Naive thymus-derived CD4-positive, alpha-beta T cell (primary cell): ENCODE results near the gene CARS2. TPM values are rescaled to one million over a fixed set of nuclear protein-coding genes. Genes with fewer than 3 reads are reported as not detected.
A peak's percentile ranks its signal among the peaks of the same experiment; 100 is the strongest.

Experiments
- ATAC-seq: fragments of 150-1000 bp; cut with Tn5 transposase; 2 replicates; pipeline ENCODE4 v1.10.0; 2021; ENCODE audit warnings: mild to moderate bottlenecking, moderate library complexity
- CTCF ChIA-PET: fragments of 350-600 bp; sonication (Branson Sonifier 250); formaldehyde crosslinking; loops from one replicate; lab custom pipeline; 2021; ENCODE audit warnings: antibody characterized with exemption; lab: Charles Lee
- POLR2A ChIA-PET: fragments of 350-600 bp; sonication (Branson Sonifier 250); formaldehyde crosslinking; loops from one replicate; lab custom pipeline; 2021; ENCODE audit warnings: antibody characterized with exemption, inconsistent platforms; lab: Charles Lee
- DNase-seq, 9 donors: peaks; one replicate each; pipeline versions ENCODE4 v3.0.0 to v3.0.0-alpha.2; 2020 to 2022; ENCODE audit warnings: mixed read lengths in 1 of 9
- H3K27ac ChIP-seq: one replicate; pipeline ENCODE4 v1.7.0; 2013; ENCODE audit warnings: mild to moderate bottlenecking, low read depth, low read length, moderate library complexity
- H3K27me3 ChIP-seq, 2 donors: one replicate each; pipeline ENCODE4 v1.7.0; 2013; ENCODE audit warnings: low read length in 2 of 2, mild to moderate bottlenecking in 2 of 2, moderate library complexity in 2 of 2; ENCODE audit not compliant: control insufficient read depth in 2 of 2, insufficient read depth in 2 of 2
- H3K36me3 ChIP-seq, 3 experiments: 1 replicate in 2 of 3; 2 replicates in 1 of 3; pipeline ENCODE4 v1.7.0; 2013; ENCODE audit warnings: low read length in 3 of 3, mild to moderate bottlenecking in 3 of 3, moderate library complexity in 1 of 3; ENCODE audit not compliant: insufficient read depth in 3 of 3, control insufficient read depth in 2 of 3
- H3K4me1 ChIP-seq, 2 donors: one replicate each; pipeline ENCODE4 v1.7.0; 2013; ENCODE audit warnings: low read length in 2 of 2, mild to moderate bottlenecking in 2 of 2, moderate library complexity in 1 of 2; ENCODE audit not compliant: control insufficient read depth in 2 of 2, insufficient read depth in 2 of 2
- H3K4me3 ChIP-seq: 2 replicates; pipeline ENCODE4 v1.7.0; 2013; ENCODE audit warnings: mild to moderate bottlenecking, low read length
- H3K9me3 ChIP-seq, 3 experiments: 1 replicate in 2 of 3; 2 replicates in 1 of 3; pipeline ENCODE4 v1.7.0; 2013; ENCODE audit warnings: low read length in 3 of 3; ENCODE audit not compliant: control insufficient read depth in 2 of 3
- H3K27ac Mint-ChIP-seq, 9 donors: one replicate each; pipeline ENCODE4 v1.8.0; 2020 to 2022; ENCODE audit warnings: mixed read lengths in 9 of 9, mild to moderate bottlenecking in 8 of 9, moderate library complexity in 5 of 9, inconsistent platforms in 2 of 9
- H3K27me3 Mint-ChIP-seq, 5 donors: one replicate each; pipeline ENCODE4 v1.8.0; 2021 to 2022; ENCODE audit warnings: mixed read lengths in 5 of 5, mild to moderate bottlenecking in 1 of 5
- H3K36me3 Mint-ChIP-seq, 5 donors: one replicate each; pipeline ENCODE4 v1.8.0; 2020 to 2022; ENCODE audit warnings: mixed read lengths in 5 of 5, mild to moderate bottlenecking in 3 of 5, inconsistent platforms in 1 of 5
- H3K4me1 Mint-ChIP-seq, 7 donors: one replicate each; pipeline ENCODE4 v1.8.0; 2020 to 2022; ENCODE audit warnings: mixed read lengths in 7 of 7, mild to moderate bottlenecking in 3 of 7, inconsistent platforms in 1 of 7
- H3K4me3 Mint-ChIP-seq, 10 donors: one replicate each; pipeline ENCODE4 v1.8.0; 2020 to 2022; ENCODE audit warnings: mild to moderate bottlenecking in 10 of 10, mixed read lengths in 10 of 10, moderate library complexity in 6 of 10, inconsistent platforms in 2 of 10
- H3K9me3 Mint-ChIP-seq, 11 donors: one replicate each; pipeline ENCODE4 v1.8.0; 2020 to 2022; ENCODE audit warnings: mixed read lengths in 11 of 11, mild to moderate bottlenecking in 4 of 11, inconsistent platforms in 1 of 11, moderate library complexity in 1 of 11
- intact Hi-C, 2 donors: fragments of 100-400 bp; cut with micrococcal nuclease; formaldehyde crosslinking; loops; one replicate each; pipeline ENCODE4 v1.15.1; 2023
- polyA plus RNA-seq, 2 donors: library from polyadenylated mRNA; unstranded; fragments of 300-500 nt; fragmentation: Illumina TruSeq; gene quantifications; one replicate each; pipeline ENCODE4 v1.2.3, GENCODE V29; 2021
- total RNA-seq, 6 experiments: library from RNA in 5 of 6; stranded (reverse) in 5 of 6; gene quantifications; 1 replicate in 5 of 6; 2 replicates in 1 of 6; pipeline ENCODE4 v1.2.3 and lab custom pipeline; 2021 to 2026

CARS2 gene
- total and polyA plus RNA-seq, 7 experiments from 2014 or later, result 28.6 to 106 (median 85.8) TPM

DNA sequence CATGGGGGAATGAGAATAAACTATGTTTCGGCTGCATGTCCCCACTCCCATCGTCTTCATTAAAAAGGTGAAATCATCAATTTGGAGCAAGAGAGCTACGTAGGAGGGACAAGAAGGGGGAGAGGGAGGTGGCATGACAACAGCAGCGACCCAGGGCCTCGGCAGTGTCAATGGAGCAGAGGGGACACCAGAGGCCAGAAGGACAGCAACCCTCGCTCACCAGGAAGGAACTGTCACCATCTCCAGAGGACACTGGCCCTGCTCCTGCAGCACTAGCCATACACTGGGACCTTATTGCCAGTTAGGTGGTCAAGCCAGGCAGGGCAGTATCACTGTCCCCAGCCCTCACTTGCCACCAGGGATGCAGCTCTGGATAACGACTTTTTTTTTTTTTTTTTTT lies 56.4 kb downstream of the CARS2 start:
- no peak overlapping the region for H3K4me3 Mint-ChIP-seq
- no peak for DNase-seq
- ChIA-PET CTCF (interaction anchor here (0.6 kb wide), 1 partner anchor 8 kb away, joined by 3 read pairs; no protein-coding TSS in a partner anchor), POLR2A (no interaction called here)
- Histone ChIP-seq H3K9me3 (no peaks in the 10 kb centered on the region), H3K4me3 (no peak overlapping the region), H3K36me3 (peaks cover 1 to 82% (median 5%) of the 10 kb centered on the region in 3 experiments), H3K27ac (no peak overlapping the region), H3K4me1 (no peaks in the 10 kb centered on the region), H3K27me3 (no peaks in the 10 kb centered on the region)
- no peak overlapping the region for H3K27ac Mint-ChIP-seq
- intact Hi-C loops, result no loop called here
- no peaks in the 10 kb centered on the region for H3K9me3 Mint-ChIP-seq
- no peaks in the 10 kb centered on the region for H3K27me3 Mint-ChIP-seq
- H3K4me1 Mint-ChIP-seq, result peaks cover 0 to 10% (median 0%) of the 10 kb centered on the region in 7 donors
- ATAC-seq, result no peak
- peaks cover 0 to 23% (median 3%) of the 10 kb centered on the region in 5 donors for H3K36me3 Mint-ChIP-seq

DNA sequence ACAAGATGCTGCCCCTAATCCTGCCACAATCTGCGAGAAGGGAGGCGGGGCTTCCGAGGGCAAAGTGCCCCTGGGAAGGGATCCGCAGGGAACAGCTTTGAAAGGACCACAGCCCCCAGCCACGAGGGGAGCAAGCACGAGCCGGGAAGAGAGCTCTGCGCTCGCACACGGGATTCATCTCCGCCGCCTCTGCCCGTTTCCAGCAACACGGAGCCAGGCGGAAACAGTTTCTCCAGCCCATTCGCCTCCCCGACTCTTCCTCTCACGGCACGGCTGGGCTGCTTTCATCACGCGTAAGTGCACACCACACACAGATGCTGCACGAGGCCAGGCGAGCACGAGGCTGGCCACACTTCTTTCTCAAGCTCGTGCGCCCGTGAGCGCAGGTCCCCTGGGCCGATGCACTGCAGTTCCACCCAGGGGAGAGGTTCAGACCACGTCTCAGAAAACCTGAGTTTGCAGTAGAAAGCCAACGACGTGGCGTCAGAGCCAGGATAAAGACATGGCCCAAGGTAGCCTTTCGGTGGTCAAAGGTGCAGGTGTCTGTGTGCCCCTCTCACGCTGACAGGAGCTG lies 57.0 kb downstream of the CARS2 start:
- Mint-ChIP-seq H3K4me3 (no peak overlapping the region), H3K27me3 (no peaks in the 10 kb centered on the region), H3K4me1 (peaks cover 0 to 14% (median 0%) of the 10 kb centered on the region in 7 donors), H3K36me3 (peaks cover 0 to 23% (median 3%) of the 10 kb centered on the region in 5 donors), H3K27ac (no peak overlapping the region), H3K9me3 (no peaks in the 10 kb centered on the region)
- no peak overlapping the region for H3K27ac ChIP-seq
- H3K4me1 ChIP-seq, result no peaks in the 10 kb centered on the region
- H3K4me3 ChIP-seq, result no peak overlapping the region
- H3K9me3 ChIP-seq, result no peaks in the 10 kb centered on the region
- no peak for ATAC-seq
- POLR2A ChIA-PET, result no interaction called here
- CTCF ChIA-PET, result interaction anchor here (0.6 kb wide), 1 partner anchor 9 kb away, joined by 3 read pairs; no protein-coding TSS in a partner anchor
- H3K36me3 ChIP-seq, result peaks cover 5 to 83% (median 8%) of the 10 kb centered on the region in 3 experiments
- intact Hi-C loops, result no loop called here
- no peak for DNase-seq
- no peaks in the 10 kb centered on the region for H3K27me3 ChIP-seq

DNA sequence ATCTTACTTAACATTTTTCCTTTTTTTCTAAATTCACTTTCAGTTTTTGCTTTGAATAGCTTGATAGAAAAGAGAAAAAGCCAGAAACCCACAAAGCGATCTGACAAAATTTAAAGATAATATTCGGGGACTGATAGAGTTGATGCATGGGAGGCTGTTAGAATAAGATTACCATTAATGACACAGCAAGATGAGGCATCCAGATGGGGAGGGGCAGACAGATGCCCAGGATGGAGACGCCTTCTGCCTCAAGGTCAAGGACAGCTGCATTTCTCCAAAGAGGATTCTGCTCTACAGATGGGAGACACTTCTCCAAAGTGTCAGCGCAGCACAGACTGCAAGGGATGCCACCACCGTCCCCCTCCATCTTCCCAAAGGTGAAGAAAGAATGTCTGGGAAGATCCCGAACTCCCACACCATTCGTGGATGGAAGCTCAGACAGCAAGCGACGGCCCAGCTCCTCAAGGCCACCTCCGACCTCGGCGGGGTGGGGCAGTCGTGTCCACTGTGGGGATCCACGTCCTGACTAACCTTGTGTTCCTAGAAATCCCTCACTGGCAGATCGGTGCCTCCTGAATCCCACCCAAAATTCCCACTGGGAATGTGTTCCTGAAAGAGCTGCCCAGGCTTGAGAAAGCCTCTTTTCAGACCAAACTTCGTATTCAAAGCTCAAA lies 57.6 kb downstream of the CARS2 start:
- H3K36me3 Mint-ChIP-seq, result peaks cover 0 to 27% (median 5%) of the 10 kb centered on the region in 5 donors
- no peak for ATAC-seq
- POLR2A ChIA-PET, result no interaction called here

DNA sequence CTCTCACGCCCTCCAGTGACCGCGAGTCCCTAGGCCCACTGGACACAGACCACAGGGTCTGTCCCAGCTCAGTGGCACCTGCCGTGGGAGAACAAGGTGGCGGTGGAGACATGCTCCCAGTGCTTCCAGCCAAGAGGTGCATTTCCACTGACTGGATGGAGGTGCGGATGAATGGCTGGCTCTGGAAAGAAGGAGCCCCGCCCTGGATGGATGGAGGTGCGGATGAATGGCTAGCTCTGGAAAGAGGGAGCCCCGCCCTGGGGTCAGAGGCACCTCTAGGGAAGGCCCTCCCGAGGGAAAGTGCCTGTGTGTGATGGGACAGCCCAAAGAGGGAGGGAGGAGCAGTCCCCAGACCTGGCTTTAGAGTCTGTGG lies 58.6 kb downstream of the CARS2 start:
- H3K27me3 Mint-ChIP-seq, result no peaks in the 10 kb centered on the region
- ChIA-PET CTCF (interaction anchor here (0.6 kb wide), 1 partner anchor 51 kb away, joined by 3 read pairs; no protein-coding TSS in a partner anchor), POLR2A (no interaction called here)
- intact Hi-C loops, result no loop called here
- no peak overlapping the region for H3K4me3 ChIP-seq
- ATAC-seq, result no peak
- DNase-seq, result no peak
- H3K36me3 ChIP-seq, result peaks cover 5 to 84% (median 10%) of the 10 kb centered on the region in 3 experiments
- H3K9me3 Mint-ChIP-seq, result no peaks in the 10 kb centered on the region
- H3K36me3 Mint-ChIP-seq, result peaks cover 0 to 32% (median 5%) of the 10 kb centered on the region in 5 donors
- no peak overlapping the region for H3K4me3 Mint-ChIP-seq
- H3K4me1 ChIP-seq, result no peaks in the 10 kb centered on the region
- H3K27ac ChIP-seq, result no peak overlapping the region
- H3K4me1 Mint-ChIP-seq, result peaks cover 0 to 10% (median 0%) of the 10 kb centered on the region in 7 donors
- no peaks in the 10 kb centered on the region for H3K27me3 ChIP-seq
- no peaks in the 10 kb centered on the region for H3K9me3 ChIP-seq
- peak overlapping the region in 1 of 9 donors; percentile 25 for H3K27ac Mint-ChIP-seq

More for the DNA sequence above, 57.6 kb downstream of the CARS2 start:
- no peak for DNase-seq
- CTCF ChIA-PET, result no interaction called here
- no peaks in the 10 kb centered on the region for H3K9me3 Mint-ChIP-seq
- H3K27ac Mint-ChIP-seq, result peak overlapping the region in 2 of 9 donors; percentile 32 to 41
- peaks cover 0 to 12% (median 0%) of the 10 kb centered on the region in 7 donors for H3K4me1 Mint-ChIP-seq
- intact Hi-C loops, result no loop called here
- no peak overlapping the region for H3K4me3 ChIP-seq
- peaks cover 5 to 82% (median 10%) of the 10 kb centered on the region in 3 experiments for H3K36me3 ChIP-seq
- H3K4me1 ChIP-seq, result no peaks in the 10 kb centered on the region
- no peaks in the 10 kb centered on the region for H3K27me3 ChIP-seq
- no peaks in the 10 kb centered on the region for H3K9me3 ChIP-seq
- no peak overlapping the region for H3K4me3 Mint-ChIP-seq
- no peak overlapping the region for H3K27ac ChIP-seq
- no peaks in the 10 kb centered on the region for H3K27me3 Mint-ChIP-seq

DNA sequence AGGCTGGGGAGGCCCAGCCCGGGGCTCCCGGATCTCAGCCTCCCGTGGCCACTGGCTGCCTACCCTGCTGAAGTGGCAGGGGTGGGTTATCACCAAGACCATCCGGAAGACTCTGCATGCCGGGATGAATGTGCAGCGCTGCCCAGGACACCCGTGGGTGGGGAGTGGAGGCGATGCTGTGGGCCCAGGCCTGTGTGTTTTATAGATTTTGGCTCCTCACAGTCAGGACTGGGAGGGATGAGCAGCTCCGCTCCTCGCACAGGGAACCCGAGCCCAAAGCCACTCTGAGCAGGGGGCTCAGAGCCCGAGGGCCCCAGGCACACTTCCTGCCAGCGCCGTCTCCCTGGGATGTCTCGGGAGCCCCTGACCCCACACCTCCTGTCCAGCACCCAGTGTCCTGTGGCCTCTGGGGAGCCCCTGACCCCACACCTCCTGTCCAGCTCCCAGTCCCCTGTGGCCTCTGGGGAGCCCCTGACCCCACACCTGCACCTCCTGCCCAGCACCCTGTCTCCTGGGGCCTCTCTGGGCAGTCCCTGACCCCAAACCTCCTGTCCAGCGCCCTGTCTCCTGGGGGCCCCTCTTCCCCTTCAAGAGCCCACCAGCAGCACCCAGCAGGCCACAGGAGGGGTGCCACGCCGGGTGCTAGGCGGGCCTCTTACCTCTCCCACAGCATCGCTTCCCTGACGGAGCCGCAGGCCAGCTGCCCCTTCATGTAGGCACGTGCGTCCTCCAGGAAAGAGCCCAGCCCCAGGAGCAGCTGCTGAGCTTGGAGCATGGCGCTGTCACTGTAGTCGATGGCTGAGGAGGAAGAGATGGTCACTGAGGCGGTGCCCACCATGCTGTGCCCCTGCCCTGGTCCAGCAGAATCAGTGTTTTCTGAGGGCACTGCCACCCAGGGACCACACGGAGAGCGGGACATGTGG lies 59.2 kb downstream of the CARS2 start:
- DNase-seq (no peak), ATAC-seq (no peak)
- peaks cover 0 to 32% (median 5%) of the 10 kb centered on the region in 5 donors for H3K36me3 Mint-ChIP-seq
- Histone ChIP-seq H3K27me3 (no peaks in the 10 kb centered on the region), H3K9me3 (no peaks in the 10 kb centered on the region), H3K27ac (no peak overlapping the region), H3K4me3 (no peak overlapping the region), H3K36me3 (peaks cover 5 to 82% (median 10%) of the 10 kb centered on the region in 3 experiments), H3K4me1 (no peaks in the 10 kb centered on the region)
- H3K27me3 Mint-ChIP-seq, result no peaks in the 10 kb centered on the region
- H3K27ac Mint-ChIP-seq, result no peak overlapping the region
- intact Hi-C loops, result no loop called here
- POLR2A ChIA-PET, result interaction anchor here (0.8 to 1.2 kb wide), 2 partner anchors 68 to 175 kb away, joined by 4 read pairs; no protein-coding TSS in a partner anchor
- H3K4me1 Mint-ChIP-seq, result peaks cover 0 to 8% (median 0%) of the 10 kb centered on the region in 7 donors
- CTCF ChIA-PET, result interaction anchor here (0.6 to 2.4 kb wide), 2 partner anchors 50 to 172 kb away, joined by 3 to 8 read pairs; no protein-coding TSS in a partner anchor
- H3K4me3 Mint-ChIP-seq, result no peak overlapping the region
- no peaks in the 10 kb centered on the region for H3K9me3 Mint-ChIP-seq

DNA sequence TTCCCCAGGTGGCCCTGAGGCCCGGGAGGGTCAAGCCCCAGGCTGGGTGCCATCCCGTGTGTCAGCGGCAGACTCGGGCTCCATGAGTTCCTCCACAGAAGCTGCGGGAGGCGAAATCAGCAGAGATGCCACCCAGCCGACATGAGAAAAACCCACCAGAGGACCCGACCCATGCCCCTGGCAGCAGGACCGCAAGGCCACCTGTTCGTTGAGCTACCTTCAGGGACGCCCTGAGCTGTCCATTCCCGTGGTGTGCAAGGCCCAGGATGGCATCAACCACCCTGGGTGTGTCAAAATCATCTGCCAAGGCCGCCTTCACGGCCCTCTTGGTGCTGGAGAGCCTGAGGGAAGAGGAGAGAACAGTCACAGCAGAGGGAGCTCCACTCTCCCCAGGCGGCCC lies 60.2 kb downstream of the CARS2 start:
- Histone ChIP-seq H3K27ac (no peak overlapping the region), H3K36me3 (peaks cover 10 to 82% (median 12%) of the 10 kb centered on the region in 3 experiments), H3K4me3 (no peak overlapping the region), H3K9me3 (no peaks in the 10 kb centered on the region), H3K27me3 (no peaks in the 10 kb centered on the region), H3K4me1 (no peaks in the 10 kb centered on the region)
- Mint-ChIP-seq H3K4me1 (peaks cover 0 to 6% (median 0%) of the 10 kb centered on the region in 7 donors), H3K27ac (peak overlapping the region in 1 of 9 donors; percentile 65), H3K9me3 (no peaks in the 10 kb centered on the region), H3K36me3 (peaks cover 0 to 29% (median 6%) of the 10 kb centered on the region in 5 donors), H3K4me3 (no peak overlapping the region), H3K27me3 (no peaks in the 10 kb centered on the region)
- no peak for ATAC-seq
- intact Hi-C loops, result loop anchor here (1.0 to 2.0 kb wide), 2 partner anchors 69 to 174 kb away; no protein-coding TSS in a partner anchor
- no peak for DNase-seq
- CTCF ChIA-PET, result interaction anchor here (2.4 kb wide), 1 partner anchor 173 kb away, joined by 8 read pairs; no protein-coding TSS in a partner anchor
- POLR2A ChIA-PET, result interaction anchor here (1.0 to 1.2 kb wide), 2 partner anchors 69 to 170 kb away, joined by 3 to 4 read pairs; no protein-coding TSS in a partner anchor
